Putamen (tissue), 1 donor: ENCODE measurements around the gene CTSD.

ENCODE experiments used
- DNase-seq: peaks from one replicate; pipeline ENCODE4 v3.0.0-alpha.2; 2016; ENCODE audit warnings: low spot score

Gene CTSD

GRCh38 chr11:1782831-1783724 lies 19.4 kb upstream of the CTSD start:
- DNase-seq = no peak

- DNase-seq = no peak
Measured at GRCh38 chr11:1782031-1782590, 18.4 kb upstream of the CTSD start.

- DNase-seq = no peak
Measured at GRCh38 chr11:1781593-1781975, 17.9 kb upstream of the CTSD start.

GRCh38 chr11:1780700-1781592 lies 17.2 kb upstream of the CTSD start:
- DNase-seq = no peak

- DNase-seq = no peak
Measured at GRCh38 chr11:1779806-1780699, 16.3 kb upstream of the CTSD start.

GRCh38 chr11:1779034-1779805 lies 15.5 kb upstream of the CTSD start:
- DNase-seq = no peak

- DNase-seq = no peak
Measured at GRCh38 chr11:1778141-1778911, 14.6 kb upstream of the CTSD start.

- no peak for DNase-seq
Measured at GRCh38 chr11:1777737-1778136, 14.0 kb upstream of the CTSD start.

GRCh38 chr11:1776944-1777715 lies 13.4 kb upstream of the CTSD start:
- no peak for DNase-seq

GRCh38 chr11:1776331-1776851 lies 12.7 kb upstream of the CTSD start:
- no peak for DNase-seq

GRCh38 chr11:1774886-1775285 lies 11.2 kb upstream of the CTSD start:
- DNase-seq = no peak

GRCh38 chr11:1773994-1774550 lies 10.3 kb upstream of the CTSD start:
- DNase-seq = no peak

GRCh38 chr11:1773131-1773993 lies 9.6 kb upstream of the CTSD start:
- no peak for DNase-seq

- peak; percentile 63 for DNase-seq
Measured at GRCh38 chr11:1772270-1773130, 8.8 kb upstream of the CTSD start.

GRCh38 chr11:1771700-1772099 lies 8.0 kb upstream of the CTSD start:
- DNase-seq = peak; percentile 68

GRCh38 chr11:1771273-1771672 lies 7.5 kb upstream of the CTSD start:
- no peak for DNase-seq

- DNase-seq = no peak
Measured at GRCh38 chr11:1770528-1770927, 6.8 kb upstream of the CTSD start.
